BLaER1 treated with 17β-estradiol and CSF1 and Interleukin-3, amounts not matched to agents 10 nM and 100 nM (cell line): ENCODE data around the gene MGST1.
A peak's percentile ranks its signal among the peaks of the same experiment; 100 is the strongest.
"Not testable (repeated sequence)": the region's sequence is repeated elsewhere in the genome, so short reads cannot be mapped to it uniquely, and the experiment has no call there.

Experiments used
- H3K27ac ChIP-seq, 11 experiments: shearing (Covaris generic); formaldehyde crosslinking; 2 replicates each; pipeline ENCODE4 v1.8.1; 2022
- H3K27me3 ChIP-seq, 11 experiments: shearing (Covaris generic); formaldehyde crosslinking; 2 replicates each; pipeline ENCODE4 v1.8.1; 2022
- H3K36me3 ChIP-seq, 11 experiments: shearing (Covaris generic); formaldehyde crosslinking; 2 replicates each; pipeline ENCODE4 v1.8.1; 2022
- H3K4me1 ChIP-seq, 10 experiments: shearing (Covaris generic); formaldehyde crosslinking; 2 replicates each; pipeline ENCODE4 v1.8.1; 2022
- H3K4me2 ChIP-seq, 11 experiments: shearing (Covaris generic); formaldehyde crosslinking; 2 replicates each; pipeline ENCODE4 v1.8.1; 2022
- H3K4me3 ChIP-seq, 10 experiments: shearing (Covaris generic); formaldehyde crosslinking; 2 replicates each; pipeline ENCODE4 v1.8.1; 2022
- H3K9ac ChIP-seq, 11 experiments: shearing (Covaris generic); formaldehyde crosslinking; 2 replicates each; pipeline ENCODE4 v1.8.1; 2022
- H3K9me3 ChIP-seq, 11 experiments: shearing (Covaris generic); formaldehyde crosslinking; replicated peaks in 1 of 11; 2 replicates each; pipeline ENCODE4 v1.8.1; 2022
- H4K20me1 ChIP-seq, 11 experiments: shearing (Covaris generic); formaldehyde crosslinking; 2 replicates each; pipeline ENCODE4 v1.8.1; 2022
- Cebpa-rat ChIP-seq, 11 experiments: shearing (Covaris generic); IDR thresholded peaks; 2 replicates each; pipeline ENCODE4 v1.8.1; 2022

The MGST1 gene

DNA sequence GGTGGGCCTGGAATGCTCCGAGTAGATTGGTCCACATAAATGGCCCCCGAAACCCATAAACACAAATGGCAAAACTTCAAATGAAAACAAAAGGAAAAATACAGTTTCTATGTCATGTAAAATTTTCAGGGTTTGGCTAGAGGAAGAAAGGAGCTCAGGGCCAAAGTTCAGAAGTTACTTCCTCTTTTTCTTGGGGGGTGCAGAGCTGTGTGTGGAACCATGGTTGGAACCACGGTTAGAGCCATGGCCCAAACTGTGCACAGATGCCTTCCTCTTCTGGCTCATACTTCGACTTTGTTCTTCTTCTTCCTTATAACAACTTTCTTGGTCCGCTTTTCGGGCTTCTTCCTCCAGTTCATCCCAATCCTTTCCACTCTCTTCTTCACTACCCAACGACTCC, 51.7 kb downstream of the MGST1 start:
- no peaks in the 10 kb centered on the region for H3K4me1 ChIP-seq
- peaks cover 0 to 9% (median 2%) of the 10 kb centered on the region in 11 experiments; a peak in 6 of 22 replicates for H3K9me3 ChIP-seq
- H3K36me3 ChIP-seq, result no peaks in the 10 kb centered on the region
- no peak overlapping the region for H3K27ac ChIP-seq
- H3K4me3 ChIP-seq, result no peak overlapping the region
- H3K27me3 ChIP-seq, result no peaks in the 10 kb centered on the region
- no peaks in the 10 kb centered on the region for H4K20me1 ChIP-seq
- no peak for TF ChIP-seq Cebpa-rat (IDR thresholded peaks at IDR 0.05)
- no peak overlapping the region for H3K9ac ChIP-seq
- H3K4me2 ChIP-seq, result no peak overlapping the region; a peak in 1 of 22 replicates

DNA sequence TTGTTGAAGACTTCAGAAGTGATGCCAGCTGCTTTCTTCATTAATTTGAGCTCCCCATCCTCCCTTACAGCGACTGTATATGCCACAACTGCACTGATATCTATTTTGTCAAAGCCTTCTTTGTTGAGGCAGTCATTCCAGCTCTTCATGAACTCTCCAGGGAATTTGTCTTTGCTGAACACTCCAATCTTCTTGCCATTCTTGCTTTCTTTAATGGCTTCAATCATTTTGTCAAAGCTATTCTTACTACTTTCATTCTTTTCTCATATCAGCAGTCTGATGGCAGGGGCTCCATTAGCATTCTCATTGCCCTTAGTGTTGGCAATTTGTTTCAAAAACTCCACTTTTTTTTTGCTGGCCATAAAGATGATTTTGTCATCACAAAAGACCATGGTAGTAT, 54.4 kb downstream of the MGST1 start:
- not testable (repeated sequence) for H3K27ac ChIP-seq, H3K4me3 ChIP-seq

DNA sequence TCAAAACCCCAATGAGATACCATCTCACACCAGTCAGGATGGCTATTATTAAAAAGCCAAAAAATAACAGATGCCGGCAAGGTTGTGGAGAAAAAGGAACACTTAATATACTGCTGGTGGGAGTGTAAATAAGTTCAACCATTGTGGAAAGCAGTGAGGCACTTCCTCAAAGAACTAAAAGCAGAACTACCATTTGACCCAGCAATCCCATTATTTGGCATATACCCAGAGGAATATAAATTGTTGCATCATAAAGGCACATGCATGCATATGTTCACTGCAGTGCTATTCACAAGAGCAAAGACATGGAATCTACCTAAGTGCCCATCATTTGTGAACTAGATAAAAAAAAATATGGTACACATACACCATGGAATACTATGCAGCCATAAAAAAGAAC, 59.9 kb downstream of the MGST1 start:
- Histone ChIP-seq H3K9ac (no peak overlapping the region), H3K4me2 (peak overlapping the region in 1 of 11 experiments; percentile 27; a peak in 2 of 22 replicates), H3K9me3 (peaks cover 0 to 10% (median 4%) of the 10 kb centered on the region in 11 experiments; a peak in 7 of 22 replicates), H4K20me1 (no peaks in the 10 kb centered on the region), H3K4me1 (peaks cover 0 to 8% (median 0%) of the 10 kb centered on the region in 10 experiments; a peak in 2 of 20 replicates), H3K4me3 (no peak overlapping the region), H3K27ac (no peak overlapping the region), H3K27me3 (no peaks in the 10 kb centered on the region), H3K36me3 (no peaks in the 10 kb centered on the region)
- TF ChIP-seq Cebpa-rat (IDR thresholded peaks at IDR 0.05), result peak in 2 of 11 experiments; percentile 11 to 24; a peak in 1 of 22 replicates

More for the DNA sequence above, 54.4 kb downstream of the MGST1 start:
- not testable (repeated sequence) for H3K27me3 ChIP-seq, H3K4me1 ChIP-seq, H3K9me3 ChIP-seq, H3K9ac ChIP-seq, H3K4me2 ChIP-seq, H4K20me1 ChIP-seq, H3K36me3 ChIP-seq
